HCT116 (cell line): ENCODE results near the gene SVIL. TPM values are rescaled to one million over a fixed set of nuclear protein-coding genes. Genes with fewer than 3 reads are reported as not detected.

ENCODE experiments used
- ATAC-seq: fragments of 200-7000 bp; cut with Tn5 transposase; 2 replicates; pipeline ENCODE4 v1.9.1; 2020; ENCODE audit warnings: mild to moderate bottlenecking, moderate library complexity
- BruUV-seq: library from RNA; stranded (reverse); fragments of 400-500 nt; replicated peaks from 2 replicates; lab custom pipeline; 2021; lab: Mats Ljungman, UMichigan
- CTCF ChIA-PET: fragments of 300-600 bp; sonication (Branson Sonifier 250); formaldehyde crosslinking; loops from one replicate; lab custom pipeline; 2021; ENCODE audit warnings: antibody characterized with exemption; lab: Charles Lee
- POLR2A ChIA-PET: fragments of 300-600, 350-600 bp; sonication (Branson Sonifier 250); formaldehyde crosslinking; loops from one replicate; lab custom pipeline; 2021; ENCODE audit warnings: antibody characterized with exemption; lab: Charles Lee
- RAD21 ChIA-PET, 2 experiments: fragments of 300-600 bp; sonication (Branson Sonifier 250); formaldehyde crosslinking; loops; one replicate each; lab custom pipeline; 2023; ENCODE audit warnings: low total read pairs in 2 of 2; ENCODE audit not compliant: uncharacterized antibody in 2 of 2, unreplicated experiment in 2 of 2, low non-redundant PET in 1 of 2; lab: Charles Lee
- DNase-seq: peaks from one replicate; pipeline ENCODE4 v3.0.0-alpha.2; 2010; ENCODE audit warnings: low read depth, low spot score
- H2AFZ ChIP-seq: fragments of 200-600 bp; shearing (Covaris generic), sonication (generic); 2 replicates; pipeline ENCODE4 v1.6.1; 2017; ENCODE audit warnings: low read depth, mixed run types, mixed read lengths, antibody characterized with exemption, low read length; ENCODE audit not compliant: poor library complexity, severe bottlenecking
- H3K27ac ChIP-seq: 2 replicates; pipeline ENCODE4 v1.5.1; 2012; ENCODE audit warnings: low read depth, low read length
- H3K27me3 ChIP-seq: fragments of 200-600 bp; sonication (generic); 2 replicates; pipeline ENCODE4 v1.6.1; 2016; ENCODE audit warnings: mixed run types, low read length, mixed read lengths; ENCODE audit not compliant: insufficient read depth
- H3K36me3 ChIP-seq, 2 experiments: fragments of 200-500 bp in 1 of 2; fragments of 200-600 bp in 1 of 2; sonication (Bioruptor generic) in 1 of 2; sonication (generic) in 1 of 2; 2 replicates each; pipeline versions ENCODE4 v1.5.1 to v1.6.1; 2014 to 2016; ENCODE audit warnings: low read length in 2 of 2, inconsistent platforms in 1 of 2, mixed read lengths in 1 of 2, mixed run types in 1 of 2; ENCODE audit not compliant: insufficient read depth in 2 of 2, control insufficient read depth in 1 of 2
- H3K4me1 ChIP-seq, 2 experiments: fragments of 200-600 bp in 1 of 2; sonication (generic) in 1 of 2; 2 replicates each; pipeline versions ENCODE4 v1.5.1 to v1.6.1; 2012 to 2017; ENCODE audit warnings: low read length in 2 of 2, inconsistent platforms in 1 of 2, mild to moderate bottlenecking in 1 of 2, mixed read lengths in 1 of 2, mixed run types in 1 of 2, moderate library complexity in 1 of 2; ENCODE audit not compliant: insufficient read depth in 2 of 2, control insufficient read depth in 1 of 2
- H3K4me2 ChIP-seq: fragments of 200-600 bp; sonication (generic); 2 replicates; pipeline ENCODE4 v1.6.1; 2017; ENCODE audit warnings: mixed run types, low read length, mixed read lengths
- H3K4me3 ChIP-seq, 2 experiments: fragments of 200-600 bp in 1 of 2; sonication (generic) in 1 of 2; replicated peaks in 1 of 2; 2 replicates each; pipeline ENCODE4 v1.5.1; 2011 to 2016; ENCODE audit warnings: low read length in 2 of 2, control low read depth in 1 of 2, low read depth in 1 of 2, mild to moderate bottlenecking in 1 of 2, mixed read lengths in 1 of 2, mixed run types in 1 of 2
- H3K79me2 ChIP-seq: fragments of 200-600 bp; sonication (generic); 2 replicates; pipeline ENCODE4 v1.6.1; 2017; ENCODE audit warnings: mild to moderate bottlenecking, mixed run types, low read length, moderate library complexity, mixed read lengths; ENCODE audit not compliant: insufficient read depth
- H3K9ac ChIP-seq: fragments of 200-600 bp; sonication (generic); 2 replicates; pipeline ENCODE4 v1.6.1; 2016; ENCODE audit warnings: low read length, mixed read lengths
- H3K9me2 ChIP-seq: fragments of 200-600 bp; sonication (generic), shearing (Covaris generic); 2 replicates; pipeline ENCODE4 v1.6.1; 2017; ENCODE audit warnings: mixed run types, mild to moderate bottlenecking, moderate library complexity; ENCODE audit not compliant: insufficient read depth
- H3K9me3 ChIP-seq, 2 experiments: fragments of 200-500 bp in 1 of 2; fragments of 200-600 bp in 1 of 2; sonication (Bioruptor generic) in 1 of 2; sonication (generic) in 1 of 2; 2 replicates each; pipeline ENCODE4 v1.6.1; 2014 to 2017; ENCODE audit warnings: low read length in 2 of 2, mixed read lengths in 2 of 2, inconsistent platforms in 1 of 2, low read depth in 1 of 2, mild to moderate bottlenecking in 1 of 2, mixed run types in 1 of 2, moderate library complexity in 1 of 2; ENCODE audit not compliant: control insufficient read depth in 1 of 2, insufficient read depth in 1 of 2
- H4K20me1 ChIP-seq: fragments of 200-600 bp; sonication (generic), shearing (Covaris generic); 2 replicates; pipeline ENCODE4 v1.6.1; 2017; ENCODE audit warnings: mixed run types, mild to moderate bottlenecking, moderate library complexity; ENCODE audit not compliant: insufficient read depth
- CEBPB ChIP-seq: IDR thresholded peaks from 2 replicates; pipeline ENCODE4 v1.6.1; 2012; ENCODE audit warnings: low read depth
- EGR1 ChIP-seq: IDR thresholded peaks from 2 replicates; pipeline ENCODE4 v1.6.1; 2012; ENCODE audit warnings: low read depth
- FOSL1 ChIP-seq: IDR thresholded peaks from 2 replicates; pipeline ENCODE4 v1.6.1; 2012; ENCODE audit warnings: low read depth
- JUND ChIP-seq: IDR thresholded peaks from 2 replicates; pipeline ENCODE4 v1.6.1; 2012
- POLR2AphosphoS5 ChIP-seq: IDR thresholded peaks from 2 replicates; pipeline ENCODE4 v1.6.1; 2011; ENCODE audit warnings: mild to moderate bottlenecking, low read depth, low read length, moderate library complexity
- REST ChIP-seq: IDR thresholded peaks from 2 replicates; pipeline ENCODE4 v1.6.1; 2012; ENCODE audit warnings: low read depth
- SIN3A ChIP-seq: IDR thresholded peaks from 2 replicates; pipeline ENCODE4 v1.6.1; 2012; ENCODE audit warnings: low read depth
- SP1 ChIP-seq: IDR thresholded peaks from 2 replicates; pipeline ENCODE4 v1.6.1; 2012; ENCODE audit warnings: low read depth
- SRF ChIP-seq: IDR thresholded peaks from 2 replicates; pipeline ENCODE4 v1.6.1; 2012; ENCODE audit warnings: low read depth
- YY1 ChIP-seq: IDR thresholded peaks from 2 replicates; pipeline ENCODE4 v1.6.1; 2011; ENCODE audit warnings: low read length, low read depth, moderate library complexity, mild to moderate bottlenecking; ENCODE audit not compliant: insufficient replicate concordance; ENCODE audit errors: extremely low read depth
- ZBTB33 ChIP-seq: IDR thresholded peaks from 2 replicates; pipeline ENCODE4 v1.6.1; 2011; ENCODE audit warnings: mild to moderate bottlenecking, low read length, moderate library complexity; ENCODE audit not compliant: insufficient replicate concordance; ENCODE audit errors: extremely low read depth
- ZNF274 ChIP-seq: fragments of 200-500 bp; sonication (Bioruptor generic); IDR thresholded peaks from 2 replicates; pipeline ENCODE4 v1.6.1; 2014; ENCODE audit warnings: mild to moderate bottlenecking, low read depth, low read length, inconsistent platforms
- intact Hi-C: fragments of 100-400 bp; cut with micrococcal nuclease; formaldehyde crosslinking; loops from 2 replicates; pipeline ENCODE4 v1.10.0; 2022
- total RNA-seq: library from RNA; stranded (reverse); gene quantifications from one replicate; pipeline ENCODE4 v1.2.1, GENCODE V29; 2021; ENCODE audit not compliant: unreplicated experiment
- TF ChIP-seq, protein P1 (sequence below), 3 experiments: fragments of 200-600 bp in 1 of 3; sonication (generic) in 1 of 3; IDR thresholded peaks in 2 of 3; conservative IDR thresholded peaks in 1 of 3; 2 replicates each; pipeline ENCODE4 v1.5.1; 2012 to 2017; ENCODE audit warnings: low read depth in 2 of 3, low read length in 2 of 3, antibody characterized with exemption in 1 of 3, borderline replicate concordance in 1 of 3, control low read depth in 1 of 3, mild to moderate bottlenecking in 1 of 3, mixed read lengths in 1 of 3, mixed run types in 1 of 3, moderate library complexity in 1 of 3; ENCODE audit not compliant: insufficient read depth in 1 of 3
- TF ChIP-seq, protein P2 (sequence below): IDR thresholded peaks from 2 replicates; pipeline ENCODE4 v1.6.1; 2012

Gene SVIL
- total RNA-seq, 1 experiment from 2014 or later: 27.0 TPM

DNA sequence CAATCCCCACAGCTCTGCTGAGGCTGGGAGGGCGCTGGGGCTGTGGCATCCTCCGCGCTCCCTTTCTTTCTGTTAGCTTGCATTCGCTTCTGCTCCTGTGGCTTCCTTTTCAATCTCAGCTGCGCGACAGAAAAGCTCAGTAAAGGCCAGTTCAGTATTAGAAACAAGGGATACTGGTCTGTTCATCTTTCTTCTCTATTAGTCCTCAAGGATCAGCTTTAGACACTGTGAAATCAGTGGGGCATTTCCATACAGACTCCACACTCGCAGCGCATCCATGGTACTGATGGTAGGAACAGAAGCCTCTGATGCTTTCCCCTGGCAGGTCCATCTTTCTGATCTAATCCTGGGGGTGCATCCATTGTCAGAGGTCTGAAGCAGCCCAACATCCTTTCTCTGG, 182.2 kb downstream of the SVIL start:
- Histone ChIP-seq H3K36me3 (peaks cover 0 to 1% of the 10 kb centered on the region in 2 experiments; a peak in 1 of 4 replicates), H3K79me2 (no peaks in the 10 kb centered on the region), H3K9me2 (no peaks in the 10 kb centered on the region), H2AFZ (no peak overlapping the region), H3K4me2 (no peak overlapping the region), H3K9me3 (no peaks in the 10 kb centered on the region), H3K9ac (no peak overlapping the region), H3K27ac (no peak overlapping the region), H3K4me1 (no peaks in the 10 kb centered on the region), H3K27me3 (no peaks in the 10 kb centered on the region), H4K20me1 (no peaks in the 10 kb centered on the region), H3K4me3 (no peak overlapping the region)
- ChIA-PET POLR2A (no interaction called here), RAD21 (no interaction called here), CTCF (interaction anchor here (1.1 kb wide), 1 partner anchor 23 kb away, joined by 3 read pairs; no protein-coding TSS in a partner anchor)
- BruUV-seq: no TSS peak
- no peak for TF ChIP-seq CEBPB
- no peak for TF ChIP-seq ZBTB33
- TF ChIP-seq, protein P1, sequence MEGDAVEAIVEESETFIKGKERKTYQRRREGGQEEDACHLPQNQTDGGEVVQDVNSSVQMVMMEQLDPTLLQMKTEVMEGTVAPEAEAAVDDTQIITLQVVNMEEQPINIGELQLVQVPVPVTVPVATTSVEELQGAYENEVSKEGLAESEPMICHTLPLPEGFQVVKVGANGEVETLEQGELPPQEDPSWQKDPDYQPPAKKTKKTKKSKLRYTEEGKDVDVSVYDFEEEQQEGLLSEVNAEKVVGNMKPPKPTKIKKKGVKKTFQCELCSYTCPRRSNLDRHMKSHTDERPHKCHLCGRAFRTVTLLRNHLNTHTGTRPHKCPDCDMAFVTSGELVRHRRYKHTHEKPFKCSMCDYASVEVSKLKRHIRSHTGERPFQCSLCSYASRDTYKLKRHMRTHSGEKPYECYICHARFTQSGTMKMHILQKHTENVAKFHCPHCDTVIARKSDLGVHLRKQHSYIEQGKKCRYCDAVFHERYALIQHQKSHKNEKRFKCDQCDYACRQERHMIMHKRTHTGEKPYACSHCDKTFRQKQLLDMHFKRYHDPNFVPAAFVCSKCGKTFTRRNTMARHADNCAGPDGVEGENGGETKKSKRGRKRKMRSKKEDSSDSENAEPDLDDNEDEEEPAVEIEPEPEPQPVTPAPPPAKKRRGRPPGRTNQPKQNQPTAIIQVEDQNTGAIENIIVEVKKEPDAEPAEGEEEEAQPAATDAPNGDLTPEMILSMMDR (IDR thresholded peaks at IDR 0.05 in 2 of 3, conservative IDR thresholded peaks at IDR 0.05 in 1 of 3; ENCODE audit: borderline replicate concordance in 1 of 3, insufficient read depth in 1 of 3, low read depth in 2 of 3, low read length in 2 of 3): no peak
- no peak for TF ChIP-seq FOSL1
- TF ChIP-seq POLR2AphosphoS5: no peak
- no peak for TF ChIP-seq YY1
- TF ChIP-seq REST: no peak
- no peak for TF ChIP-seq EGR1
- TF ChIP-seq SIN3A: no peak
- TF ChIP-seq ZNF274: no peak
- TF ChIP-seq, protein P2, sequence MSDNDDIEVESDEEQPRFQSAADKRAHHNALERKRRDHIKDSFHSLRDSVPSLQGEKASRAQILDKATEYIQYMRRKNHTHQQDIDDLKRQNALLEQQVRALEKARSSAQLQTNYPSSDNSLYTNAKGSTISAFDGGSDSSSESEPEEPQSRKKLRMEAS: no peak
- TF ChIP-seq JUND: no peak
- TF ChIP-seq SRF: no peak
- no peak for TF ChIP-seq SP1
- DNase-seq (no peak), ATAC-seq (no peak)
- intact Hi-C loops: no loop called here
